ENCODE data around the gene SERF2.
"Not testable (repeated sequence)": the region's sequence is repeated elsewhere in the genome, so short reads cannot be mapped to it uniquely, and the experiment has no call there.

SERF2 gene

GRCh38 chr15:43793647-43794046, 1.5 kb downstream of the SERF2 start:
- DNase-seq (ENCODE audit: low read depth, low spot score) = no peak

- DNase-seq (ENCODE audit: low read depth, low spot score) = no peak
Observed at GRCh38 chr15:43794269-43795037, 2.3 kb downstream of the SERF2 start.

DNA sequence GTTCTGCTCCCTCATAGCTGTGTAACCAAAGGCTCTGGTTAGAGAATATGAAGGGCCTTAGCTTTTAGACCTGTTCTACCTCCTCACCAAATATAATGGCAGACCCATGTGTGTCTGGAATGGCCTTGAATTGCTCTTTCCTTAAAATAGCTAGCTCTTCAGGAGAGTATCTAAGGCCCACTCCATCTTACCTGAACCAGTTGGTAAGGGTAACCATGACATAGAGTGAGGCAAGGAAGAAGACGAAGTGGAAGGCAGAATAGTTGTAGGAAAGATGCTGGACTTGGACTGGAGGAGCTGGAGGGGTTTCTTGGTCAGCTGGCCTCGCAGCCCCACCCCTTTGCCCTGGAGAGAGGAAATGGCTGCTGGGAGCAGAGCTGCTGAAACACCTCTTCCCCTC, 3.1 kb downstream of the SERF2 start:
- DNase-seq (ENCODE audit: low read depth, low spot score) = no peak

DNA sequence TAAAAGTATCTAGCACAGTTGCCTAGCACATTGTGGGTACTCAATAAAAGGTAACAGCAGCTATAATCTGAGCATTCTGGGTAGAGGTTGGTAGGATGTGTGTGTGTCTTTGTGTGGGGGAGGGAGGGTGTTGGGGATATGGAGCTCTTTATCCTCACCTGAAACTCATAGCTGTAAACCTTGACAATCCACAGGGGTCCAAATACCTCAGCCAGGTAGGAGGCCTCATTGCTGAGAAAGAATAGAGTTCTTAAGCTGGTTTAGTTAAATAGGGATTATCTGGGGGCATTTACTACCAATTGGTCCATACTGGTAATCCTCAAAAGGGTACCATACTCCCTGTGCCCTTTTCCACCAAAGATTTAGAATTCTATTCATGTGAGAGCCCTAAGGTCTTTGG, 3.9 kb downstream of the SERF2 start:
- DNase-seq (ENCODE audit: low read depth, low spot score) = no peak

DNA sequence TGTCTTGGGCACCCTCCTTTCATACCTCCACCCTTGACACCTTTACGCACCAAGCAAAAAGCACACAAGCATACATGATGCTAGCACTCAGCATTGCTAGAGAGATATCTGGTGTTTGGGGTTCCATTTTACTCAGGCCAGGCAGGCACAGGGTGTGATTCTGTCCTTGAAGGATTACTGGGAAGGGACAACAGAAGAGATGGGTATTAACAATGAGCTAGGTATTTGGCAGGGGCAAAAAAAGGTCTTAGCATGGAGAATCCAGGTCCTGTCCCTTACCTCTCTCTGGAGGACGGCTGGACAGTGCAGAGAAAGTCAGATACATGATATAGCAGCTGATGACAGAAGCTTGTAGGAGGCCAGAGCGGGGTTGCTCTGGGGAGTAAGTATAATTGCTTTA, 4.4 kb downstream of the SERF2 start:
- DNase-seq (ENCODE audit: low read depth, low spot score) = no peak

GRCh38 chr15:43799209-43799944, 7.3 kb downstream of the SERF2 start:
- DNase-seq (ENCODE audit: low read depth, low spot score) = no peak

- no peak for DNase-seq (ENCODE audit: low read depth, low spot score)
Observed at GRCh38 chr15:43799945-43800285, 7.8 kb downstream of the SERF2 start, which contains the start of gene SERINC4. TSS of gene SERINC4 (minus strand) at chr15:43800220. CDS start at chr15:43799986, 234 bp downstream.

DNA sequence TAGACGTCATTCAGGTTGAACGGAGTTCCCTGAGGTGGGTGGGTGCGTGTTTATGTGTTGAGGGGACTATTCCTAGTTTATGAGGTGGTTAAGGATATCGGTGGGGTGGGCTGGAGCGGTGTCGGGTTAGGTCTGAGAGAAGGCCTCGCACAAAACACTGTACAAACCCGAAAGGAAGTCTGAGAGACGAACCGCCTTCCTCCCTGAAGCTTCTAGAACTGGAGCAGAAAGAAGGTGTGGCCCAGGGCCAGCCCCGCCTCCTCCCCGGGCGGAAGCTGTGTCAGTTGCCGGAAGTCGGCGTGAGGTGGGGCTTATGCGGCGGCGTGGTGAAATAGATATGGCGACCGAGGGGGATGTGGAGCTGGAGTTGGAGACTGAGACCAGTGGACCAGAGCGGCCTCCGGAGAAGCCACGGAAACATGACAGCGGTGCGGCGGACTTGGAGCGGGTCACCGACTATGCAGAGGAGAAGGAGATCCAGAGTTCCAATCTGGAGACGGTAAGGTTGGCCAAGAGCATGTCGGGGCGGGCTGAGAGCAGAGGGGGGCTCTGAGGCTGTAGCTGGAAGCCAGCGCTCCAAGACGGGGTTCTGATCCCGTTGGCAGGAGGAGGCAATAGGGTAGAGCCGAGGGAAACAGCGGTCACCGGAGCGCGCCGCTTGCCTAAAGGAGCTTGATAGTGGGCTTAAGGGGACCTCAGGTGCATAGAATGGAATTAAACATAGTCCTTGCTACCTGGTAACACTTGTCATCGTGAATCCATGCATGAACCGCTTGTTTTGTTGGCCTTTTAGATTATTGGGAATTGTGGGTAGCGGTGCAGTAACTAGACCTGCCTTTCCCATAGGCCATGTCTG, 8.4 kb downstream of the SERF2 start, which contains the start of gene HYPK:
HYPK (plus strand) TSS at position 314 of the 856 bp plus-strand sequence; CDS start at position 338, 24 bp downstream.
- no peak for DNase-seq (ENCODE audit: low read depth, low spot score)

- DNase-seq (ENCODE audit: low read depth, low spot score) = not testable (repeated sequence)
Observed at GRCh38 chr15:43802676-43803075, 10.6 kb downstream of the SERF2 start.

DNA sequence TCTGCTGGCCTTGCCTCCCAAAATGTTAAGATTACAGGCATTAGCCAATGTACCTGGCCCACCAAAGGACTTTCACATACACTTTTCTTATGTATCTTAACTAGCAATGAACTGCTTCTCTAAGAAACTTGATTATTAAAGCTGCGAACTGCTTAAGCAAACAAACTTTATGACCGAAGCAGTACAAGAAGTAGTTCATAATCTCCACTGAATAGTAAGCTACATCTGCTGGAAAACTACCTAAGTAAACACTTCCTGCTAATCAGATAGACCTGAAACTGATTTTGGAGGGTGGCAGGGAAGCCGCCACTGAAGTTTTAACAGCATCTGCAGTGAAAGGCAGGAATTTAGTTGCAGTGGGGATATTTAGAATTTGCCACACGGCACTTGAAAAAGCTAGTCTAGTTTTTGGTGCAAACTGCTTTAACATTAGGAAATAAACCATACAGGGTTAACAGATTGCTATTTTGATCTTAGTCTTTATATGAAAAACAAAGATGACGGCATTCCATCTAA, 16.4 kb downstream of the SERF2 start:
- DNase-seq (ENCODE audit: low read depth, low spot score) = no peak

DNA sequence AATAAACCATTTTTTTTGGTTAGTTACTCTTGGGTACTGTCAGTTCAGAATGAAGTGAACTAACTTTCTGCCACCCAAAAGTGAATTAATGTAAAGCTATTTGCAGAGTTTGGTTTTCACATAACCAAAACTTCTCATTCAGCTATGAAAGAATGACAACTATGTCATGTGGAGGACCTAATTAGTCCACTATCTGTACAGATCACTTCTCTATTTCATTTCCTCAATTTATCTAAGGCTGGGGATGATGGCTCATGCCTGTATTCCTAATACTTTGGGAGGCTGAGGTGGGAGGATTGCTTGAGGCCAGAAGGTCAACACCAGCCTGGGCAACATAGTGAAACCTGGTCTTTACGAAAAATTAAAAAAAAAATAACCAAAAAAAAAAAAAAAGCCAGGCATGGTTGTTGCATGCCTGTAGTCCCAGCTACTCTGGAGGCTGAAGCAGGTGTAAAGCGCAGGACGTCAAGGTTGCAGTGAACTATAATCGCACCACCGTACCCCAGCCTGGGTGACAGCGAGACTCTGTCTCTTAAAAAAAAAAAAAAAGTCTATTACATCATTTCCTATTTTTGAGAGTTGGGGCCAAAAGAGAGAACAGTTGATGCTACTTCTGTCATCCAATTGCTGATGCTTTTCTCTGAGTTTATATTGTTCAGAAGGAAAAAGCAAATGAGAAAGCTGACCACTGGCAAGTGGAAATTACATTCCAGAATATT, 17.0 kb downstream of the SERF2 start:
- DNase-seq (ENCODE audit: low read depth, low spot score) = no peak

DNA sequence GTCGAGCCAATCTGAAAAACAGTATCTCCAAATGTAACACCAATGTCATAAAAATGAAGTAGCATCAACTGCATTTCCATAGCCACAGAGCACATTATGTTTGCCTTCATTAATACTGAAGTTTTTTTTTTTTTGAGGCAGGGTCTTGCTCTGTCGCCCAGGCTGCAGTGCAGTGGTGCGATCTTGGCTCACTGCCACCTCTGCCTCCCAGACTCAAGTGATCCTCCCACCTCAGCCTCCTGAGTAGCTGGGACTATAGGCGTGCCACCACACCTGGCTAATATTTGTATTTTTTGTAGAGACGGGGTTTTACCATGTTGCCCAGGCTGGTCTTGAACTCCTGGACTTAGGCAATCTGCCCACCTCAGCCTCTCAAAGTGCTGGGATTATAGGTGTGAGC, 22.9 kb downstream of the SERF2 start:
- not testable (repeated sequence) for DNase-seq (ENCODE audit: low read depth, low spot score)

GRCh38 chr15:43821505-43821904, 29.4 kb downstream of the SERF2 start:
- DNase-seq (ENCODE audit: low read depth, low spot score) = no peak

DNA sequence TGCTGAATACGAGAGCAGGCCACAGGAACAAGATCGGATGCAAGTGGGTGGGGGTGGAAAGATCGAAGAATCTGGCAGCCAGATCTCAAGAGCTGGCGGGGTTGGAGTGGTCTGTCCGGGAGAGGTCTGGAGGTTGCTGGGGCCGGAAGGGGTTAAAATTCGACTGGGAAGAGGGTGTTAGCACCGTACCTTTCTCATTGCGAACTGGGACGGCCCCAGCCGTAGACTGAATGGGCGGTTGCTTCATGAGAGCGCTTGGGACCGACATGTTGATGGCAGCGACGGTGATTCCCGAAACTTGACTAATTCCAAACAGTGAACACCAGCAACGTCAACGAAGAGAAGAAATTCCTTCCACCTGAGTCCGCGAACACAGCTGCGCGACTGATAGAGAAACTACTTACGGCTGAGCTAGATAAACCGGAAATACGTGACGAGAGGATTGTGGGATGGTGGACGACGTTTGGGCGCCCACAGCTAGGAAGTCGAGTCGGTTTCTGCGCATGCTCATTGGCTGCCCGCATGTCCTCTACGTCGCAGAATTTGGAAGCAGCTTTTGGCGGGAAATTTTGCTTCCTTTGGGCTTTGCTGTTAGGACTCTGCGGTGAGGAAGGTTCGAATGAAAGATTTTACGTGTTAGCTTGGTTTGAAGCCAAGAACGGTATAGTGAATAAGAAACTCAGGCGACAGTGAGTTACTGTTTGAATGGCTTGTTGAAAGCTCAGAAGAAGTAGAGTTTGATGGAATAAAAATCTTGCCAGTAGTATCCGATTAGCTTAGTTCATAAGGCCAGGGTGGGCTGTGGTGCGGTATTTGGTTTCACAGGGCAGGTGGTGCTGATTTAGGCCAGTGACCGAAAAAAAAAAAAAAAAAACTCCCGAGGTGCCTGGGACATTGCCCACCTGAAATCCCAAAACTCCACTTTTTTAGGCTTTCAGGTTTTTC, 32.5 kb downstream of the SERF2 start, which contains the start of gene MFAP1:
MFAP1 (minus strand) TSS at position 389 of the 945 bp plus-strand sequence; CDS start at position 268, 121 bp downstream.
- DNase-seq (ENCODE audit: low read depth, low spot score) = peak; percentile 95

DNA sequence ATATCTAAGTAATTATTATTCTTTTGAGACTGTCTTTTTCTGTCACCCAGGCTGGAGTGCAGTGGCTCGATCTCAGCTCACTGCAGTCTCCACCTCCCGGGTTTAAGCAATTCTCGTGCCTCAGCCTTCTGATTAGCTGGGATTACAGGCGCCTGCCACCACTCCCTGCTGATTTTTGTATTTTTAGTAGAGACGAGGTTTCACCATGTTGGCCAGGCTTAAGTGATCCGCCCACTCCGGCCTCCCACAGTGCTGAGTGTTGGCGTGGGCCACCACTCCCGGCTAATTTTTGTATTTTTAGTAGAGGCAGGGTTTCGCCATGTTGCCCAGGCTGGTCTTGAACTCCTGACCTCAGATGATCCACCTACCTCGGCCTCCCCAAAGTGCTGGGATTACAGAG, 33.2 kb downstream of the SERF2 start:
- not testable (repeated sequence) for DNase-seq (ENCODE audit: low read depth, low spot score)

DNA sequence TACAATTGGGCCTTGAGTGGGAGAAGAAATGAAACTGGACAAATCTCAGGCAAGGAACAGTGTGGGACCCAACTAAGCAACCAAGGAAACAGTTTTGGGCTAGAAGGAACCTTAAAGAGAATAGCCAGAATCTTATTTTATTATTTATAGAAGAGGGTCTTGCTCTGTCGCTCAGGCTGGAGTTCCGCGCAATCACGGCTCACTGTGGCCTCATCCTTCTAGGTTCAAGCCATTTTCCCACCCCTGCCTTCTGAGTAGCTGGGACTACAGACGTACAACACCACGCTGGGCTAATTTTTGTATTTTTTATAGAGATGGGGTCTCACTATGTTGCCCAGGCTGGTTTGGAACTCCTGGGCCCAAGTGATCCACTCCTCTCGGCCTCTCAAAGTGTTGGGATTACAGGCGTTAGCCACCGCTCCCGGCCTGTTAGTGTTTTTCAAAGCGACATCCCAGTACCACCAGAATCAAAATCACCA, 33.9 kb downstream of the SERF2 start:
- DNase-seq (ENCODE audit: low read depth, low spot score) = no peak

- peak; percentile 67 for DNase-seq (ENCODE audit: low read depth, low spot score)
Observed at GRCh38 chr15:43826508-43827341, 34.6 kb downstream of the SERF2 start, which contains the start of gene WDR76. TSS of gene WDR76 (plus strand) at chr15:43827002. CDS start at chr15:43827033, 31 bp downstream.

DNA sequence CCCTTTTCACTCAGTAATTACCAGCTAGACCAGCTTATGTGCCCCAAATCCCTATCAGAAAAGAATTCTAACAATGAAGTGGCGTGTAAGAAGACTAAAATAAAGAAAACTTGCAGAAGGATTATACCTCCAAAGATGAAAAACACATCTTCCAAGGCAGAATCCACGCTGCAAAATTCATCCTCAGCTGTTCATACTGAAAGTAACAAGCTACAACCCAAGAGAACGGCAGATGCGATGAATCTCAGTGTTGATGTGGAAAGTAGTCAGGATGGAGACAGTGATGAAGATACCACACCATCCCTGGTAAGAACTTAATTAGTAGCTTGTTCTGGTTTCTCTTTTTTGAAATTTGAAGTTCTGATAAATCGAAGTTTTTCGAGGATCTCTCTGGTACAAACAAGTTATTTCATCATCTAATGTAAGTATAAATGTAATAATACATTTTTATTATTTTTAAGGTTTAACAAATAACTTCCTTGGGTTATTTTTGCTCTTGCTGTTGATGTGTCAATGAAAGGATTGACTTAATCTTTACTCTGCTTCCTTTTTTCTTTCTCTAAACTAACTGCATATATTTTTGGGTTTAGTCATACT, 36.0 kb downstream of the SERF2 start:
- DNase-seq (ENCODE audit: low read depth, low spot score) = no peak

All from iPS DF 19.7 (cell line).